HCT116 (cell line): ENCODE results near the gene DIP2A. TPM values are rescaled to one million over a fixed set of nuclear protein-coding genes. Genes with fewer than 3 reads are reported as not detected.

ENCODE experiments used
- ATAC-seq: fragments of 200-7000 bp; cut with Tn5 transposase; 2 replicates; pipeline ENCODE4 v1.9.1; 2020; ENCODE audit warnings: mild to moderate bottlenecking, moderate library complexity
- BruUV-seq: library from RNA; stranded (reverse); fragments of 400-500 nt; replicated peaks from 2 replicates; lab custom pipeline; 2021; lab: Mats Ljungman, UMichigan
- CTCF ChIA-PET: fragments of 300-600 bp; sonication (Branson Sonifier 250); formaldehyde crosslinking; loops from one replicate; lab custom pipeline; 2021; ENCODE audit warnings: antibody characterized with exemption; lab: Charles Lee
- POLR2A ChIA-PET: fragments of 300-600, 350-600 bp; sonication (Branson Sonifier 250); formaldehyde crosslinking; loops from one replicate; lab custom pipeline; 2021; ENCODE audit warnings: antibody characterized with exemption; lab: Charles Lee
- RAD21 ChIA-PET, 2 experiments: fragments of 300-600 bp; sonication (Branson Sonifier 250); formaldehyde crosslinking; loops; one replicate each; lab custom pipeline; 2023; ENCODE audit warnings: low total read pairs in 2 of 2; ENCODE audit not compliant: uncharacterized antibody in 2 of 2, unreplicated experiment in 2 of 2, low non-redundant PET in 1 of 2; lab: Charles Lee
- DNase-seq: peaks from one replicate; pipeline ENCODE4 v3.0.0-alpha.2; 2010; ENCODE audit warnings: low read depth, low spot score
- H2AFZ ChIP-seq: fragments of 200-600 bp; shearing (Covaris generic), sonication (generic); 2 replicates; pipeline ENCODE4 v1.6.1; 2017; ENCODE audit warnings: low read depth, mixed run types, mixed read lengths, antibody characterized with exemption, low read length; ENCODE audit not compliant: poor library complexity, severe bottlenecking
- H3K27ac ChIP-seq: 2 replicates; pipeline ENCODE4 v1.5.1; 2012; ENCODE audit warnings: low read depth, low read length
- H3K27me3 ChIP-seq: fragments of 200-600 bp; sonication (generic); 2 replicates; pipeline ENCODE4 v1.6.1; 2016; ENCODE audit warnings: mixed run types, low read length, mixed read lengths; ENCODE audit not compliant: insufficient read depth
- H3K36me3 ChIP-seq, 2 experiments: fragments of 200-500 bp in 1 of 2; fragments of 200-600 bp in 1 of 2; sonication (Bioruptor generic) in 1 of 2; sonication (generic) in 1 of 2; 2 replicates each; pipeline versions ENCODE4 v1.5.1 to v1.6.1; 2014 to 2016; ENCODE audit warnings: low read length in 2 of 2, inconsistent platforms in 1 of 2, mixed read lengths in 1 of 2, mixed run types in 1 of 2; ENCODE audit not compliant: insufficient read depth in 2 of 2, control insufficient read depth in 1 of 2
- H3K4me1 ChIP-seq, 2 experiments: fragments of 200-600 bp in 1 of 2; sonication (generic) in 1 of 2; 2 replicates each; pipeline versions ENCODE4 v1.5.1 to v1.6.1; 2012 to 2017; ENCODE audit warnings: low read length in 2 of 2, inconsistent platforms in 1 of 2, mild to moderate bottlenecking in 1 of 2, mixed read lengths in 1 of 2, mixed run types in 1 of 2, moderate library complexity in 1 of 2; ENCODE audit not compliant: insufficient read depth in 2 of 2, control insufficient read depth in 1 of 2
- H3K4me2 ChIP-seq: fragments of 200-600 bp; sonication (generic); 2 replicates; pipeline ENCODE4 v1.6.1; 2017; ENCODE audit warnings: mixed run types, low read length, mixed read lengths
- H3K4me3 ChIP-seq, 2 experiments: fragments of 200-600 bp in 1 of 2; sonication (generic) in 1 of 2; replicated peaks in 1 of 2; 2 replicates each; pipeline ENCODE4 v1.5.1; 2011 to 2016; ENCODE audit warnings: low read length in 2 of 2, control low read depth in 1 of 2, low read depth in 1 of 2, mild to moderate bottlenecking in 1 of 2, mixed read lengths in 1 of 2, mixed run types in 1 of 2
- H3K79me2 ChIP-seq: fragments of 200-600 bp; sonication (generic); 2 replicates; pipeline ENCODE4 v1.6.1; 2017; ENCODE audit warnings: mild to moderate bottlenecking, mixed run types, low read length, moderate library complexity, mixed read lengths; ENCODE audit not compliant: insufficient read depth
- H3K9ac ChIP-seq: fragments of 200-600 bp; sonication (generic); 2 replicates; pipeline ENCODE4 v1.6.1; 2016; ENCODE audit warnings: low read length, mixed read lengths
- H3K9me2 ChIP-seq: fragments of 200-600 bp; sonication (generic), shearing (Covaris generic); 2 replicates; pipeline ENCODE4 v1.6.1; 2017; ENCODE audit warnings: mixed run types, mild to moderate bottlenecking, moderate library complexity; ENCODE audit not compliant: insufficient read depth
- H3K9me3 ChIP-seq, 2 experiments: fragments of 200-500 bp in 1 of 2; fragments of 200-600 bp in 1 of 2; sonication (Bioruptor generic) in 1 of 2; sonication (generic) in 1 of 2; 2 replicates each; pipeline ENCODE4 v1.6.1; 2014 to 2017; ENCODE audit warnings: low read length in 2 of 2, mixed read lengths in 2 of 2, inconsistent platforms in 1 of 2, low read depth in 1 of 2, mild to moderate bottlenecking in 1 of 2, mixed run types in 1 of 2, moderate library complexity in 1 of 2; ENCODE audit not compliant: control insufficient read depth in 1 of 2, insufficient read depth in 1 of 2
- H4K20me1 ChIP-seq: fragments of 200-600 bp; sonication (generic), shearing (Covaris generic); 2 replicates; pipeline ENCODE4 v1.6.1; 2017; ENCODE audit warnings: mixed run types, mild to moderate bottlenecking, moderate library complexity; ENCODE audit not compliant: insufficient read depth
- CBX3 ChIP-seq: IDR thresholded peaks from 2 replicates; pipeline ENCODE4 v1.6.1; 2012; ENCODE audit warnings: low read depth
- CEBPB ChIP-seq: IDR thresholded peaks from 2 replicates; pipeline ENCODE4 v1.6.1; 2012; ENCODE audit warnings: low read depth
- CTCF ChIP-seq, 3 experiments: fragments of 200-600 bp in 1 of 3; sonication (generic) in 1 of 3; IDR thresholded peaks in 2 of 3; conservative IDR thresholded peaks in 1 of 3; 2 replicates each; pipeline ENCODE4 v1.5.1; 2012 to 2017; ENCODE audit warnings: low read depth in 2 of 3, low read length in 2 of 3, antibody characterized with exemption in 1 of 3, borderline replicate concordance in 1 of 3, control low read depth in 1 of 3, mild to moderate bottlenecking in 1 of 3, mixed read lengths in 1 of 3, mixed run types in 1 of 3, moderate library complexity in 1 of 3; ENCODE audit not compliant: insufficient read depth in 1 of 3
- EZH2 ChIP-seq: fragments of 200-600 bp; sonication (generic); IDR thresholded peaks from 2 replicates; pipeline ENCODE4 v1.6.1; 2017; ENCODE audit warnings: antibody characterized with exemption, mixed run types
- EZH2phosphoT487 ChIP-seq: fragments of 200-600 bp; IDR thresholded peaks from 2 replicates; pipeline ENCODE4 v1.6.1; 2018; ENCODE audit warnings: antibody characterized with exemption, borderline replicate concordance
- FOSL1 ChIP-seq: IDR thresholded peaks from 2 replicates; pipeline ENCODE4 v1.6.1; 2012; ENCODE audit warnings: low read depth
- JUND ChIP-seq: IDR thresholded peaks from 2 replicates; pipeline ENCODE4 v1.6.1; 2012
- POLR2A ChIP-seq: IDR thresholded peaks from 2 replicates; pipeline ENCODE4 v1.7.0; 2011; ENCODE audit warnings: borderline replicate concordance; ENCODE audit not compliant: insufficient read depth, insufficient read length; ENCODE audit errors: extremely low read depth
- POLR2AphosphoS5 ChIP-seq: IDR thresholded peaks from 2 replicates; pipeline ENCODE4 v1.6.1; 2011; ENCODE audit warnings: mild to moderate bottlenecking, low read depth, low read length, moderate library complexity
- RAD21 ChIP-seq: IDR thresholded peaks from 2 replicates; pipeline ENCODE4 v1.6.1; 2012; ENCODE audit warnings: low read depth, mild to moderate bottlenecking
- SIN3A ChIP-seq: IDR thresholded peaks from 2 replicates; pipeline ENCODE4 v1.6.1; 2012; ENCODE audit warnings: low read depth
- SP1 ChIP-seq: IDR thresholded peaks from 2 replicates; pipeline ENCODE4 v1.6.1; 2012; ENCODE audit warnings: low read depth
- SRF ChIP-seq: IDR thresholded peaks from 2 replicates; pipeline ENCODE4 v1.6.1; 2012; ENCODE audit warnings: low read depth
- TCF7L2 ChIP-seq: IDR thresholded peaks from 2 replicates; pipeline ENCODE4 v1.7.0; 2011; ENCODE audit warnings: borderline replicate concordance, inconsistent platforms; ENCODE audit not compliant: insufficient read depth, insufficient read length; ENCODE audit errors: extremely low read depth
- YY1 ChIP-seq: IDR thresholded peaks from 2 replicates; pipeline ENCODE4 v1.6.1; 2011; ENCODE audit warnings: low read length, low read depth, moderate library complexity, mild to moderate bottlenecking; ENCODE audit not compliant: insufficient replicate concordance; ENCODE audit errors: extremely low read depth
- ZFX ChIP-seq: fragments of 450-650 bp; IDR thresholded peaks from 2 replicates; pipeline ENCODE4 v1.6.1; 2017
- intact Hi-C: fragments of 100-400 bp; cut with micrococcal nuclease; formaldehyde crosslinking; loops from 2 replicates; pipeline ENCODE4 v1.10.0; 2022
- total RNA-seq: library from RNA; stranded (reverse); gene quantifications from one replicate; pipeline ENCODE4 v1.2.1, GENCODE V29; 2021; ENCODE audit not compliant: unreplicated experiment
- TF ChIP-seq, protein P1 (sequence below): IDR thresholded peaks from 2 replicates; pipeline ENCODE4 v1.6.1; 2012; ENCODE audit warnings: low read depth
- TF ChIP-seq, protein P2 (sequence below): IDR thresholded peaks from 2 replicates; pipeline ENCODE4 v1.6.1; 2011; ENCODE audit warnings: mild to moderate bottlenecking, low read length, moderate library complexity; ENCODE audit not compliant: insufficient replicate concordance; ENCODE audit errors: extremely low read depth
- TF ChIP-seq, protein P3 (sequence below): IDR thresholded peaks from 2 replicates; pipeline ENCODE4 v1.6.1; 2012

DIP2A gene
- total RNA-seq, 1 experiment from 2014 or later, result 39.9 TPM

DNA sequence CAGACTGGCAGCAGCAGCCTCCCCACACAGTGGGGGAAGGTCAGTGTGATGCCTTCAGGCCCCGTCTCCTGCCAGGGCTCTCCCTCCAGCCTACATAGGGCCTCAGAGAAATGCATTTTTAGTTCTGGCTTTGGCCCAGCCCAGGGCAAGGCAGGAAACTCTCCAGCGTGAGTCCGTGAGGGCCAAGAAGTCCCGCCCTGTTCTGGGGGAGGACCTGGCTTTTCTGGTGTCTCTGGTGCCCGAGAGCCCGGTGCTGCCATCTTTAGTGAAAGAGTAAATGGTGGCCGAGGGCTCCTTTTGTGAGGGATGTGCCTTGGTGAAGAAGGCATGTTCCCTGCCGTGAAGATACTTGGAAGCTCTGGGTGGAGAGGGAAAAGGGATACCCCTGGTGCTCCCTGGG is 14.8 kb upstream of the DIP2A start:
- Histone ChIP-seq H3K9me2 (no peaks in the 10 kb centered on the region), H4K20me1 (no peaks in the 10 kb centered on the region), H3K9ac (no peak overlapping the region), H2AFZ (no peak overlapping the region), H3K79me2 (no peaks in the 10 kb centered on the region), H3K9me3 (no peaks in the 10 kb centered on the region), H3K36me3 (peaks cover 20 to 31% of the 10 kb centered on the region in 2 experiments), H3K27ac (no peak overlapping the region), H3K4me1 (no peaks in the 10 kb centered on the region), H3K27me3 (no peaks in the 10 kb centered on the region), H3K4me2 (no peak overlapping the region), H3K4me3 (no peak overlapping the region)
- intact Hi-C loops, result no loop called here
- no TSS peak for BruUV-seq
- no peak for ATAC-seq
- TF ChIP-seq EZH2phosphoT487 (no peak), CTCF (IDR thresholded peaks at IDR 0.05 in 2 of 3, conservative IDR thresholded peaks at IDR 0.05 in 1 of 3; ENCODE audit: borderline replicate concordance in 1 of 3, insufficient read depth in 1 of 3, low read depth in 2 of 3, low read length in 2 of 3) (no peak), SRF (no peak), RAD21 (no peak), SP1 (no peak), EZH2 (no peak), FOSL1 (no peak), SIN3A (no peak), ZFX (no peak), POLR2AphosphoS5 (no peak), JUND (no peak), TCF7L2 (no peak), YY1 (no peak), CEBPB (no peak), CBX3 (no peak), POLR2A (no peak)
- TF ChIP-seq, protein P1, sequence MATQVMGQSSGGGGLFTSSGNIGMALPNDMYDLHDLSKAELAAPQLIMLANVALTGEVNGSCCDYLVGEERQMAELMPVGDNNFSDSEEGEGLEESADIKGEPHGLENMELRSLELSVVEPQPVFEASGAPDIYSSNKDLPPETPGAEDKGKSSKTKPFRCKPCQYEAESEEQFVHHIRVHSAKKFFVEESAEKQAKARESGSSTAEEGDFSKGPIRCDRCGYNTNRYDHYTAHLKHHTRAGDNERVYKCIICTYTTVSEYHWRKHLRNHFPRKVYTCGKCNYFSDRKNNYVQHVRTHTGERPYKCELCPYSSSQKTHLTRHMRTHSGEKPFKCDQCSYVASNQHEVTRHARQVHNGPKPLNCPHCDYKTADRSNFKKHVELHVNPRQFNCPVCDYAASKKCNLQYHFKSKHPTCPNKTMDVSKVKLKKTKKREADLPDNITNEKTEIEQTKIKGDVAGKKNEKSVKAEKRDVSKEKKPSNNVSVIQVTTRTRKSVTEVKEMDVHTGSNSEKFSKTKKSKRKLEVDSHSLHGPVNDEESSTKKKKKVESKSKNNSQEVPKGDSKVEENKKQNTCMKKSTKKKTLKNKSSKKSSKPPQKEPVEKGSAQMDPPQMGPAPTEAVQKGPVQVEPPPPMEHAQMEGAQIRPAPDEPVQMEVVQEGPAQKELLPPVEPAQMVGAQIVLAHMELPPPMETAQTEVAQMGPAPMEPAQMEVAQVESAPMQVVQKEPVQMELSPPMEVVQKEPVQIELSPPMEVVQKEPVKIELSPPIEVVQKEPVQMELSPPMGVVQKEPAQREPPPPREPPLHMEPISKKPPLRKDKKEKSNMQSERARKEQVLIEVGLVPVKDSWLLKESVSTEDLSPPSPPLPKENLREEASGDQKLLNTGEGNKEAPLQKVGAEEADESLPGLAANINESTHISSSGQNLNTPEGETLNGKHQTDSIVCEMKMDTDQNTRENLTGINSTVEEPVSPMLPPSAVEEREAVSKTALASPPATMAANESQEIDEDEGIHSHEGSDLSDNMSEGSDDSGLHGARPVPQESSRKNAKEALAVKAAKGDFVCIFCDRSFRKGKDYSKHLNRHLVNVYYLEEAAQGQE, result no peak
- TF ChIP-seq, protein P2, sequence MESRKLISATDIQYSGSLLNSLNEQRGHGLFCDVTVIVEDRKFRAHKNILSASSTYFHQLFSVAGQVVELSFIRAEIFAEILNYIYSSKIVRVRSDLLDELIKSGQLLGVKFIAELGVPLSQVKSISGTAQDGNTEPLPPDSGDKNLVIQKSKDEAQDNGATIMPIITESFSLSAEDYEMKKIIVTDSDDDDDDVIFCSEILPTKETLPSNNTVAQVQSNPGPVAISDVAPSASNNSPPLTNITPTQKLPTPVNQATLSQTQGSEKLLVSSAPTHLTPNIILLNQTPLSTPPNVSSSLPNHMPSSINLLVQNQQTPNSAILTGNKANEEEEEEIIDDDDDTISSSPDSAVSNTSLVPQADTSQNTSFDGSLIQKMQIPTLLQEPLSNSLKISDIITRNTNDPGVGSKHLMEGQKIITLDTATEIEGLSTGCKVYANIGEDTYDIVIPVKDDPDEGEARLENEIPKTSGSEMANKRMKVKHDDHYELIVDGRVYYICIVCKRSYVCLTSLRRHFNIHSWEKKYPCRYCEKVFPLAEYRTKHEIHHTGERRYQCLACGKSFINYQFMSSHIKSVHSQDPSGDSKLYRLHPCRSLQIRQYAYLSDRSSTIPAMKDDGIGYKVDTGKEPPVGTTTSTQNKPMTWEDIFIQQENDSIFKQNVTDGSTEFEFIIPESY, result no peak
- TF ChIP-seq, protein P3, sequence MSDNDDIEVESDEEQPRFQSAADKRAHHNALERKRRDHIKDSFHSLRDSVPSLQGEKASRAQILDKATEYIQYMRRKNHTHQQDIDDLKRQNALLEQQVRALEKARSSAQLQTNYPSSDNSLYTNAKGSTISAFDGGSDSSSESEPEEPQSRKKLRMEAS, result no peak
- ChIA-PET CTCF (no interaction called here), RAD21 (no interaction called here), POLR2A (no interaction called here)
- no peak for DNase-seq
